ENCODE data around the gene ARMH2. TPM values are rescaled to one million over a fixed set of nuclear protein-coding genes. Genes with fewer than 3 reads are reported as not detected.

Gene ARMH2
- total and polyA plus RNA-seq, 3 donors from 2014 or later, result 2.1 to 31.7 (median 3.4) TPM

DNA sequence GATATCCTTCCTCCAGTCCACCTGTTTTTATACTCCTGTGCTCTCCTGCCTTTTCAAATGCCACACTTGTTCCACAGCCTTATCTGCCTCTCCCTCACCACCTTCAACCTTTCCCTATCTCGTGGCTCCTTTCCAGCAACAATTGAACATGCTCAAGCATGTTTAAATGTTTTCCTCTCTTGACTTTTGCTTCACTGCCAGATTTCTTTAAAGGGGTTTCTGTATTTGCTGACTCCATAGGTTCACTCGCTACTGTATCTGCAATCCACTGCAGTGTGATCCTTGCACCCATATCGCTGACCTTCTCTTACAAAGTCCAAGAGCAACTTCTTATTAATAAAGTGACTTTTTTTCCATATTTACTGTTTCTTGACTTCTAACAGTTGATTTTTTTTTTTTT, 35.1 kb downstream of the ARMH2 start:
- intact Hi-C loops (cut with DNase I; ENCODE audit: low total_unique reads), result loop anchor here (10.0 kb wide), 1 partner anchor 179 kb away; no protein-coding TSS in a partner anchor
- no peak overlapping the region for H3K4me3 ChIP-seq
- no peaks in the 10 kb centered on the region for H3K4me1 ChIP-seq
- TF ChIP-seq, protein P1, sequence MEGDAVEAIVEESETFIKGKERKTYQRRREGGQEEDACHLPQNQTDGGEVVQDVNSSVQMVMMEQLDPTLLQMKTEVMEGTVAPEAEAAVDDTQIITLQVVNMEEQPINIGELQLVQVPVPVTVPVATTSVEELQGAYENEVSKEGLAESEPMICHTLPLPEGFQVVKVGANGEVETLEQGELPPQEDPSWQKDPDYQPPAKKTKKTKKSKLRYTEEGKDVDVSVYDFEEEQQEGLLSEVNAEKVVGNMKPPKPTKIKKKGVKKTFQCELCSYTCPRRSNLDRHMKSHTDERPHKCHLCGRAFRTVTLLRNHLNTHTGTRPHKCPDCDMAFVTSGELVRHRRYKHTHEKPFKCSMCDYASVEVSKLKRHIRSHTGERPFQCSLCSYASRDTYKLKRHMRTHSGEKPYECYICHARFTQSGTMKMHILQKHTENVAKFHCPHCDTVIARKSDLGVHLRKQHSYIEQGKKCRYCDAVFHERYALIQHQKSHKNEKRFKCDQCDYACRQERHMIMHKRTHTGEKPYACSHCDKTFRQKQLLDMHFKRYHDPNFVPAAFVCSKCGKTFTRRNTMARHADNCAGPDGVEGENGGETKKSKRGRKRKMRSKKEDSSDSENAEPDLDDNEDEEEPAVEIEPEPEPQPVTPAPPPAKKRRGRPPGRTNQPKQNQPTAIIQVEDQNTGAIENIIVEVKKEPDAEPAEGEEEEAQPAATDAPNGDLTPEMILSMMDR (IDR thresholded peaks at IDR 0.05), result no peak
- no peak for TF ChIP-seq POLR2A (IDR thresholded peaks at IDR 0.05)
- no peak overlapping the region for H3K27ac ChIP-seq
- WGBS, 2 donors, result 74 to 80% methylated on average over 3 of the region's 3 CpGs
- no peak for DNase-seq
- no peaks in the 10 kb centered on the region for H3K36me3 ChIP-seq (ENCODE audit: low read depth, missing control alignments)
- H3K27me3 ChIP-seq, result no peaks in the 10 kb centered on the region
- H3K9me3 ChIP-seq, result no peaks in the 10 kb centered on the region

DNA sequence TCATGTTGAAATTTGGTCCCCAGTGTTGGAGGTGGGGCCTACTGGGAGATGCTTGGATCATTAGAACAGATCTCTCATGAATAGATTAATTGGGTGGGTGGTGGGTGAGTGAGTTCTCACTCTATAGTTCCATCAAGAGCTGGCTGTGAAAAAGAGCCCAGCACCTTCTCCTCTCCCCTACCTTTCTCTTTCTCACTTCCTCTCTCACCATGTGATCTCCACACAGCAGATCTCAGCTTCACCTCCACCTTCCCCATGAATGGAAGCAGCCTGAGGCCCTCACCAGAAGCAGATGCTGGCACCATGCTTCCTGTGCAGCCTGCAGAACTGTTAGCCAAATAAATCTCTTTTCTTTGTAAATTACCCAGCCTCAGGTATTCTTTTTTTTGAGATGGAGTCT, 36.9 kb downstream of the ARMH2 start:
- no peak for DNase-seq
- H3K36me3 ChIP-seq (ENCODE audit: low read depth, missing control alignments), result no peaks in the 10 kb centered on the region
- TF ChIP-seq, protein P1 (IDR thresholded peaks at IDR 0.05), result no peak
- no peak for TF ChIP-seq POLR2A (IDR thresholded peaks at IDR 0.05)
- intact Hi-C loops (cut with DNase I; ENCODE audit: low total_unique reads), result loop anchor here (10.0 kb wide), 1 partner anchor 177 kb away; no protein-coding TSS in a partner anchor
- H3K4me1 ChIP-seq, result no peaks in the 10 kb centered on the region
- no peaks in the 10 kb centered on the region for H3K9me3 ChIP-seq
- no peak overlapping the region for H3K4me3 ChIP-seq
- H3K27ac ChIP-seq, result no peak overlapping the region
- no peaks in the 10 kb centered on the region for H3K27me3 ChIP-seq

DNA sequence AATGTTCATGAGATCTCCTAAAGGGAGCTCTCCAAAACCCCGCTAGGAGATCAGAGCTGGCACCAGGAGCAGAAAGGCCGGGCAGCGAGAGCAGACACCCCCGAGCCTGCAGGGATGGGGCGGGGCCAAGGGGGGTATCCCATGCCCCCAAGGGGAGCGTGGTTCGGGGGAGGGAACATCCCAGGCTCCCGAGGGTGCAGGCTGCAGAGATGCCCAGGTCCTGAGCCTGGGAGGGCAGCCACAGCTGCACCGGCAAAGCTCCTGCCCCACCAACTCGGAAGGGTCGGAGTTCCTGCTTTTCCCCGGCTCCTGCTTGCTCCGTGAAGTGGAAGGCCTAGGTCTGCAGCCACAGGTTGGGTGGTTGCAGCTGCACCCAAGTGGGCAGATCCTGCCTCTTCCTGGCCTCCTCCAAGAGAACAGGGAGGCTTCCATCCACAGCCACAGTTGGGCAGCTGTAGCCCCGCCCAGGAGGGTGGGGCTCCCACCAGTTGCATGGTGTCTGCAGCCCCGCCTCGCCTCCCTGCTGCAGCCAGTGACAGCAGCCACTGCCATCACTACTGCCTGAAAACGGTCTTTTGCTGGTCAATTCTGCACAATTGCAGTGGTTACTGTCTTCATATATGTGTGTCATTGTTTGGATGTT, 37.4 kb downstream of the ARMH2 start:
- WGBS, 2 donors, result 55 to 86% methylated on average over 4 to 17 of the region's 17 CpGs
- Histone ChIP-seq H3K4me1 (no peaks in the 10 kb centered on the region), H3K27ac (no peak overlapping the region), H3K4me3 (peak overlapping the region in 1 of 2 donors; percentile 9), H3K27me3 (no peaks in the 10 kb centered on the region), H3K36me3 (ENCODE audit: low read depth, missing control alignments) (no peaks in the 10 kb centered on the region), H3K9me3 (no peaks in the 10 kb centered on the region)
- intact Hi-C loops (cut with DNase I; ENCODE audit: low total_unique reads), result loop anchor here (10.0 kb wide), 1 partner anchor 177 kb away; no protein-coding TSS in a partner anchor
- DNase-seq, result no peak
- TF ChIP-seq, protein P1 (IDR thresholded peaks at IDR 0.05), result no peak
- no peak for TF ChIP-seq POLR2A (IDR thresholded peaks at IDR 0.05)

- intact Hi-C loops (cut with DNase I; ENCODE audit: low total_unique reads), result loop anchor here (10.0 kb wide), 1 partner anchor 175 kb away; no protein-coding TSS in a partner anchor
- 79 to 93% methylated on average over 5 of the region's 5 CpGs for WGBS, 2 donors
- TF ChIP-seq, protein P1 (IDR thresholded peaks at IDR 0.05), result no peak
- no peak for TF ChIP-seq POLR2A (IDR thresholded peaks at IDR 0.05)
These were observed 38.5 kb downstream of the ARMH2 start for GRCh38 chr6:24760210-24760609.

GRCh38 chr6:24759718-24760117, 39.0 kb downstream of the ARMH2 start:
- Histone ChIP-seq H3K36me3 (ENCODE audit: low read depth, missing control alignments) (no peaks in the 10 kb centered on the region), H3K4me1 (no peaks in the 10 kb centered on the region), H3K9me3 (no peaks in the 10 kb centered on the region), H3K27ac (no peak overlapping the region), H3K4me3 (no peak overlapping the region), H3K27me3 (no peaks in the 10 kb centered on the region)
- 69 to 79% methylated on average over 3 of the region's 3 CpGs for WGBS, 2 donors
- TF ChIP-seq POLR2A (IDR thresholded peaks at IDR 0.05), result no peak
- TF ChIP-seq, protein P1 (IDR thresholded peaks at IDR 0.05), result no peak
- no peak for DNase-seq
- intact Hi-C loops (cut with DNase I; ENCODE audit: low total_unique reads), result loop anchor here (10.0 kb wide), 1 partner anchor 175 kb away; no protein-coding TSS in a partner anchor

More at GRCh38 chr6:24760210-24760609, 38.5 kb downstream of the ARMH2 start:
- Histone ChIP-seq H3K9me3 (no peaks in the 10 kb centered on the region), H3K27me3 (no peaks in the 10 kb centered on the region), H3K36me3 (ENCODE audit: low read depth, missing control alignments) (no peaks in the 10 kb centered on the region), H3K27ac (no peak overlapping the region), H3K4me3 (no peak overlapping the region), H3K4me1 (no peaks in the 10 kb centered on the region)
- DNase-seq, result no peak
